SU-DHL-6 (cell line): Measurements from ENCODE around the gene CD180.

Experiments used
- CTCF ChIP-seq: fragments of 200-600 bp; sonication (generic); IDR thresholded peaks from one replicate; pipeline ENCODE4 v1.5.1; 2017; ENCODE audit warnings: antibody characterized with exemption, mild to moderate bottlenecking, low read length, moderate library complexity; ENCODE audit not compliant: insufficient read depth, poor library complexity, severe bottlenecking
- EZH2phosphoT487 ChIP-seq: fragments of 200-600 bp; sonication (generic), shearing (Covaris generic); conservative IDR thresholded peaks from 2 replicates; pipeline ENCODE4 v1.6.1; 2018; ENCODE audit warnings: mild to moderate bottlenecking, antibody characterized with exemption, low read length, moderate library complexity, mixed read lengths

DNA sequence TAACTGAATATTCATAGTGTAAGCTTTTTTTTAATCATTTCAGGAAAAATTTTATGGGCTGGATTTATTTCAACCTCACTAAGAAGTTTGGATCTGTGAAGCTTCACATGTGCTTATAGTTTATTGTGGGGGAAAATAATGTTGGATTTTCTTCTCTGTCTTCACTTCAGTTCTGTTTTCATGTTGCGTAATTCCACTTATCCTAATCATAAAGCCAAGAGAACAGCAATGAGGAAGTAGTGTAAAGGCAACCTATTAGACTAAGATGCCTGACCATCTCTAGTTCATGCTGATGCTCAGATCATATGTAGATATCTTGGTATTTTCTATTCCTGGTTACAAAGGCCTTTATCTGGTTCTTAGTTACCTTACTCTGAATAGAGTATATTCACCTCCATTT lies 50.0 kb downstream of the CD180 start:
- TF ChIP-seq CTCF (no peak), EZH2phosphoT487 (no peak)
